Measurements from ENCODE around the gene DCDC2C.

DNA sequence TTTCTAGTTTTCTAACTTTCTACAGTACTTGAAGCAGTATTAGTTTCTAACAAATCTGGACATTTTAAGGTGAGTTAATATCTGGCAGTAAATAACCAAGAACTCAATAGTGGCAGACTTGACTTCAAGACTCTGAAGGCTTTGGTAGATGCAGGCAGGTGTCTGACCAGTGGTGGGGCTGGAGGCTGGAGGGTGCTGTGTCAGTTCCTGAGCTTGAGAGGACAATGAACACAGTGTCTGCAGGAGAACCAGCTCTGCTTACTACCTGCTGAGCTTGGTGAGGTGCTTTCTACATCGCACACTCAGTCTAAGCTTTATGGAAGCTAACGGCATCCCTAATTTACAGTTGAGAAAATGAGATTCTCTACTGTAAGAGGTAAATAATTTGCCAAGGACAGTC lies 24.2 kb upstream of the DCDC2C start:
- TF ChIP-seq EZH2 (IDR thresholded peaks at IDR 0.05; ENCODE audit: low read length, missing control alignments), result no peak
- TF ChIP-seq, protein P1, sequence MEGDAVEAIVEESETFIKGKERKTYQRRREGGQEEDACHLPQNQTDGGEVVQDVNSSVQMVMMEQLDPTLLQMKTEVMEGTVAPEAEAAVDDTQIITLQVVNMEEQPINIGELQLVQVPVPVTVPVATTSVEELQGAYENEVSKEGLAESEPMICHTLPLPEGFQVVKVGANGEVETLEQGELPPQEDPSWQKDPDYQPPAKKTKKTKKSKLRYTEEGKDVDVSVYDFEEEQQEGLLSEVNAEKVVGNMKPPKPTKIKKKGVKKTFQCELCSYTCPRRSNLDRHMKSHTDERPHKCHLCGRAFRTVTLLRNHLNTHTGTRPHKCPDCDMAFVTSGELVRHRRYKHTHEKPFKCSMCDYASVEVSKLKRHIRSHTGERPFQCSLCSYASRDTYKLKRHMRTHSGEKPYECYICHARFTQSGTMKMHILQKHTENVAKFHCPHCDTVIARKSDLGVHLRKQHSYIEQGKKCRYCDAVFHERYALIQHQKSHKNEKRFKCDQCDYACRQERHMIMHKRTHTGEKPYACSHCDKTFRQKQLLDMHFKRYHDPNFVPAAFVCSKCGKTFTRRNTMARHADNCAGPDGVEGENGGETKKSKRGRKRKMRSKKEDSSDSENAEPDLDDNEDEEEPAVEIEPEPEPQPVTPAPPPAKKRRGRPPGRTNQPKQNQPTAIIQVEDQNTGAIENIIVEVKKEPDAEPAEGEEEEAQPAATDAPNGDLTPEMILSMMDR (conservative IDR thresholded peaks at IDR 0.05 in 1 of 2, IDR thresholded peaks at IDR 0.05 in 1 of 2; ENCODE audit: low read depth in 1 of 2, low read length in 2 of 2), result no peak

Measured in fibroblast of lung (primary cell).